HG03039 (cell line): ENCODE data around the gene MBD4.

ENCODE experiments used
- ATAC-seq: cut with Tn5 transposase; IDR thresholded peaks from one replicate; pipeline ENCODE4 v1.9.1; 2021; ENCODE audit warnings: mild to moderate bottlenecking, moderate library complexity; ENCODE audit not compliant: unreplicated experiment

MBD4 gene

DNA sequence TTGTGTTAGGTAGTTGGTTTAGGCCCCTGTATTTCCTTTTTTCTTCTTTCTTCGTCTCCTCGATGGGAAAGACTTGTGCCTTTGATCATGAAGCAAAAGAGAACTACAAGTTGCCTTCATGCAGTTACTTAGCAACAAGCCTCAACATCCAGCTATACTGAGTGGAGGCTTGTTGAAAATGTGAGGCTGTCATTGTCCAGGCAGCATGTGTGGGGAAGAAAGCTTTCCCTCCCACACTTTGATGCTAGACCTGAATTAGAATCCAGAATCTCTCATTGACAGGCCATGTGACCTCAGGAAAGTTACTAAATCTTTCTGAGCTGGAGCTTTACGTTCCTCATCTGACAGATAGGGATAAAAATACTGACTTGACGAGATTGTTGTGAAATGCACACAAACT lies 24.0 kb upstream of the MBD4 start:
- no peak for ATAC-seq

DNA sequence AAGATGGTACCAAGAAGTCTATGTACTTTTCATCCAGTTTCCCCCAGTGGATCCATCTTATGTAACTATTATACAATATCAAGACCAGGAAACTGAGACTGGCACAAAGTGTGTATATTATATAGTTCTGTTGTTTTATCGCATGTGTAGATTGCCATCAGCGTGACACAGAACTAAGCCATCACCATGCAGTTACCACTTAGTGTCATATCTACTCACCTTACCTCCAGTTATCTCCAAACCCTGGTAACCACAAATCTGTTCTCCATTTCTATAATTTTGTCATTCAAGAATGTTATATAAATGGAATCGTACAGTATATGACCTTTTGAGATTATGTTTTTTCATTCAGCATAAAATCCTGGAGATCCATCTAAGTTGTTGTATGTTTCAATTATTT lies 23.3 kb upstream of the MBD4 start:
- ATAC-seq: no peak

DNA sequence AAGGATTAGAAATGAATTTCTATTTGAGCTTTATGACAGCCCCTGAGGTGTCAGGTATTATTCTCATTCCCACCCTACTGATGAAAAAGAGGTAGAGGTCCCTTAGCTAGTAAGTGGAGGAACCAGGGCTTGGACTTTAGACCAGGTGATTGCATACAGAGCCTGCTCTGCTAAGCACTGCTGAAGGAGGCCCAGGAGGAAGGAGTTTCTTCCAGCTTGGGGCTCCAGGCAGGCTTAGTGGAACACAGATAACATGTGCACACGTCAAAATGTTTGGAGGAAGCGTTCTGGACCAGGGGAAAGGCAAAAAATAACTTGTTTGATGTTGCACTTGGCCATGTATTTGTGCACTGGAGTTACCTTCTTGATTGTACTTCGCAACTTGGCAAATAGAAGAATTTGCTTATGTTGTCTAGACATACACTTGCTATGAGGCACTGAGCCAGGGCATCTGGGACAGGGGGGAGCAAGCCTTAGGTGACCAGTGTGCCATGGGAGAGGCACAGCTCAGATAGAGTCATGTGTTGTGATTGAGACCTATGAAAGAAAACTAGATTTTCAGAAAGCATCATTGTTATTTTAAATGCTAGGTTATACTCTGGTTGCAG lies 22.7 kb upstream of the MBD4 start:
- no peak for ATAC-seq

DNA sequence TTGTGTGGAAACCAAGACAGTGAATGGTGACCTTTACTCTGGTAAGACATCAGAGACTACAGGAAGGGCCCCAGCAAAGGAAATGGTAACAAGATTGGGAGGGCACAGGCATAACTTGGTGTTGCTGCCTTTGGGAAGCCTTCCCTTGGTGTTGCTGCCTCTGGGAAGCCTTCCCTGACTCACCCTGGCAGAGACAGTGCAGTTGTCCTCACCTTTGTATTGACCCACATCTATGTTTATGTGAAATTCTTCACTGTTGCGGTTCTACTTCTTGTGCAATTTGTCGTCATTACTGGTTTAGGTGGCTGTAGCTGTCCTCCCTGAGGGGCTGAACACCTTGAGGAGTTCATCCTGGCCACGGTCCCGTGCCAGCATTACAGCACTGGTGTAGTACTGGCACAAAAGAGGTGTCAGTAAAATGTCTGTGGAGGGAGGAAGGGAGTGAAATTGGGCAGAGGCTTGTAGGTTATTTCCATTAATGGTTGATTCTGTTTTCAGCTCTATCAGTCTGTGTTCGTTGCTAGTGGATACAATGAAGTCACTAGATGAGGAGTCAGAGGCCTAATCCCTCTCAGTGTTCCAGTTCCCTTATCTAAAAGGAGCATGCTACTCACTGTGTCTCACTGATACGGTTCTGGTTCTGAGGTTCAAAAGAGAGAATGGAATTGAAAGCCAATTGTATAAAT lies 21.9 kb upstream of the MBD4 start:
- ATAC-seq: no peak

DNA sequence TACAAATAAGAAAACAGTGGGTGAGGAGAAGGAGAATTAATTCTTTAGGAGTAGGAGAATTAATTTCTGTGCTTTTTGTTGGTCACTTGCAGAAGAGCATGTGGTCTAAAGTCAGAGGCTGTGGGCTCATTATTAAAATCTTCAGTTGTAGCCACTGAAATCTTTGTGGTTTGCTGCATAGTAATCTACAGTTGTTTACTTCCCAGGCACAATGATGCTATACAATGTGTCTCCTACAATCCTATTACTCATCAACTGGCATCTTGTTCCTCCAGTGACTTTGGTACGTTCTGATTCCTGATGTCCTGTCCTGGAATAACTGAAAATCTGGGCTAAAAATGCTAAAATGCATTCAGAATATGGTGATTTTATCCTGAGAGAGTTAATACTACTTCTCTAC lies 21.3 kb upstream of the MBD4 start:
- ATAC-seq: no peak

DNA sequence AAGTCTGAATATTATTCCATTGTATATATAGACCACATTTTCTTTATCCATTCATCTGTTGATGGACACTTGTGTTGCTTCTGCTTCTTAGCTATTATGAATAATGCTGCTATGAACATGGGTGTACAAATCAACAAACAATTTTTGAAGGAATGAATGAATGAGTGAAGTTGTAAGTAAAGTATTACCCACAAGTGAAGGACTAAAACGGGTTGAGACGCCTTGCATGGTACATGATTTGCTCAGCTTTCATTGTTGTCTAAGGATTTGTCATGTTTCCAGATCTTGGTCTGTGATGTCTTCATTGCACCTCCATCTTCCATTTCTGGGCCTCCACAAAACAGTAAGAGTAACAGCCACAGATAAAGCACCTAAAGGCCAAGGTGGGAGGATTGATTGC lies 20.8 kb upstream of the MBD4 start:
- no peak for ATAC-seq

DNA sequence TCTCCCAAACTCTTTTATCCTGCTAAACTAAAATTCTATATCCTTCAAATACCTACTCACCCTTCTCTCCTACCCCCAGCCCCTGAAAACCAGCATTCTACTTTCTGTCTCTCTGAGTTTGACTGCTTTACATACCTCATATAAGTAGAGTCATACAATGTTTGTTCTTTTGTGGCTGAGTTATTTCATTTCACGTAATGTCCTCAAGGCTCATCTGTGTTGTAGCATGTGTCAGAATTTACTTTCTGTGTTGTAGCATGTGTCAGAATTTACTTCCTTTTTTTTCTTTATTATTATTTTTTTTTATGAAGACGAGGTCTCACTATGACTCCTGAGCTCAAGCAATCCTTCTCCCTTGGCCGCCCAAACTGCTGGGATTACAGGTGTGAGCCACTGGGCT lies 20.4 kb upstream of the MBD4 start:
- ATAC-seq: no peak

DNA sequence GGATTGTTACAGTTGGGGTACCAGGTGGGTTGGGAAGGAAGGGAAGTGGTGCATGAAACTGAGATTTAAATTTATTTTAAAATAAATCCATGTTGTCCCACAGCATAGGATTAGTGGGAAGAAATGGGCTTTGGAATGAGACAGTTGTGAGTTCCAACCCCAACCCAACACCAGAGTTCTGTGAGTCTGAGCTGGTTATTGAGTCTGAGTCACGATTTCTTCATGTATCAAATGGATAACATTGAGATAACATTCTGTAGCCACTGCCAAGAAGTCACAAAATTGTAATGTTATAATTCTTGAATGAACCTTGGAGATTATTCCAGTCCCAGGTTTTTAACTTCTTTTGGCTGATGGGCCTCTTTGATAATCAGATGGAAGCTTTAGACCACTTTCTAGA lies 14.0 kb upstream of the MBD4 start:
- ATAC-seq: no peak

DNA sequence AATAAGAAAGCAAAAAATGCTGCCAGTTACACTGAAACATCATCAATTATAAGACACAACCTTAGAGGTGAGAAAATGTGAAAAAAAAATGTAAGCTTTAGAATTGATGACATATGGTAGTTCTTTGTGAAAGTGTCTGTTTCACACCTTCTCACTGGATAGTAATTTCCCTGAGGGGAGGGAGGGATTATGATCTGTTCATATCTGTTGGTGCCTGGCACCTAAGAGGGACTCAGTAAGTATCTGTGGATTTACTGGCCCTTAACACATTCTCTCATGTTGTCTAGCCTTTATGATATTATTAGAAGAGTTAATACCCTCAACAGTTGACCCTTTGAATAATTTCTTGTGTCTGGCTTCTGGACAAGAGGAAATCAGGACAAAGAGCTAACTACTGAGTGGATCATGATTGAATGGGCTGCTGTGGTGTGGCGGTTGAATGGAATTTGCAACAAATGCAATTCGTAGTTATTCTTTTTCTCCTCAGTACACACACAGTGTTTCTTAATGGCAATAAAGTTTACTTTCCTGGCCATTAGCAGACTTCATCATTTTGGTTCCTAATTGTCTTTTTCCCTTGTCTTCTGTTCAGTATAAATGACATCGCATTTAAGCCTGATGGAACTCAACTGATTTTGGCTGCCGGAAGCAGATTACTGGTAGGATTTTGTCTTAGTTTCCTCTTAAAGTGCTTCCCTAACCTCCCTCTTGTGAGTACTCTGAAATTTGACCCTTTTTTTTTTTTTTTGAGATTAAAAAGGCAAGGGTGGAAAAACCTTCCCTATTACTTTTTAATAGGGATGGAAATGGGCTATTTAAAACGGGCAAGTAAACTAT lies 9.7 kb upstream of the MBD4 start:
- no peak for ATAC-seq

DNA sequence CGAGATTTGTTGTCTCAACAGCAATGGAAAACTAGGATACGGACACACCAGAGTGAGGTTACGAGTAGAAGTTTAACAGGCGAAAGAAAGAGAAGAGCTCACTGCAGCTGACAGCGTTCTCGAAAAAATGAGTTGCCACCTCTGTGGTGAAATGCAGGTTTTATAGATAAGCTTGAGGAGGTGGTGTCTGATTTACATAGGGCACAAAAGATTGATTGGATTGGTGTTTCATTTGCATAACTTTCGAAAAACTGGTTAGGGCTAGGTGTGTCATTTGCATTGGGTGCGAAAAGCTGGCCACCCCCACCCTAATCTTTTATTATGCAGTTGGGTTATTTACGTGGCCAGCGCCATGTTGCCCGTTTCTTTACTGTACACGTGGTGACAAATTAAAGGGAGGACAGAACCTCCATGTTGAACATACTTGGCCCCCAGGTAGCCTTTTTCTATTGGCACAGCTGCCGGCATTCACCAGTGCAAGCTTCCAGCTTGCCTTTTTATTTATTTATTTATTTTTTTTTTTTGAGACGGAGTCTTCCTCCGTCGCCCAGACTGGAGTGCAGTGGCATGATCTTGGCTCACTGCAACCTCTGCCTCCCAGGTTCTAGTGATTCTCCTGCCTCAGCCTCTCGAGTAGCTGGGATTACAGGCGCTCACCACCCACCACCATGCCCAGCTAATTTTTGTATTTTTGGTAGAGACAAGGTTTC lies 8.6 kb upstream of the MBD4 start:
- ATAC-seq: no peak

DNA sequence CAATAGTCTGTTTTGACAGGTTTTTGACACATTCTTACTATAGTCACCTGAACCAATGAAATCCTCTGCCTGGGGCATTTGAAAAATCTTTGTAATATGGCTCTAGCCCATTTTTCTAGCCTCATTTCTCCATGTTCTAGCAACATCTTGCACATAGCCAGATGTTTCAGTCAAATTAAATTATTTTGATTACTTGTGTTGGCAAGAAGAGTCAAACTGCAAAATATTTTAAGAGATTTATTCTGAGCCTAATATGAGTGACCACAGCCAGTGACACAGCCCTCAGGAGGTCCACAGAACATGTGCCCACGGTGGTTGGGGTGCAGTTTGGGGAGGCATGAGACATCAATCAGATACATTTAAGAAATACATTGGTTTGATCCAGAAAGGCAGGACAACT lies 7.2 kb upstream of the MBD4 start:
- ATAC-seq: no peak

DNA sequence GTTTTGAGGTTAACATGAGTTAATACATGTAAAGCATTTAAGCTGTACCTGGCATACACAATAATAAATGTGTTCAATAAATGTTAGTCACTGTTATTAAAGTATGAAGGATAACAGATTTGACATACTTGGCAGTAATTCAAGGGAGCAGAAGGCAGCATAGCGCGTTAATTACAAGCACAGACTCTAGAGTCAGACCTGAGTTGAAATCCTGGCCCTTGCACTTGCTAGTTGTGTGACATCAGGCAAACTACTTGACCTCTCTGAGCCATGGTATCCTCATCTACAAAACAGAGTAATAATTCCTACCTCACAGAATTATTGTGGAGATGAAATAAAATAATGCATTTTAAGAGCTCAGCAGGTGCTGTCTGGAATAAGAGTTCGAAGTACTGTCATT lies 5.7 kb upstream of the MBD4 start:
- no peak for ATAC-seq

DNA sequence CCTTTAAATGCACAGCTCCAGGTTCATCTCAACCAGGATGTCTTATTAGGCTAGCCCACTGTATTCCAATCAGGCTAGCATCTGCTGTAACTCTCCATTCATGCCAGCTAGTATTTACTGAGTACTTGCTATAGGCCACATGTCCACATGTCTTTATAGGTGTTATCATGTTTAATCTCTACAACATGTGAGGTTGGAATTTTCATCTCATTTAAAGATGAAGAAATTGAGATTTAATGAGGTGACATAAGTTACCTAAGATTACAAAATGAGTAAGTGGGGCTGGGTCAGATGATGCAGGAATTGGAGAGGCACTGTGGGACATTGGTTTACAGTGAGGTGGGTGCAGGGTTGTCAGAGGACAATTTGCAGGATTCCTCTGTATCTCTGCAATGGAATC lies 3.2 kb upstream of the MBD4 start:
- ATAC-seq: no peak

DNA sequence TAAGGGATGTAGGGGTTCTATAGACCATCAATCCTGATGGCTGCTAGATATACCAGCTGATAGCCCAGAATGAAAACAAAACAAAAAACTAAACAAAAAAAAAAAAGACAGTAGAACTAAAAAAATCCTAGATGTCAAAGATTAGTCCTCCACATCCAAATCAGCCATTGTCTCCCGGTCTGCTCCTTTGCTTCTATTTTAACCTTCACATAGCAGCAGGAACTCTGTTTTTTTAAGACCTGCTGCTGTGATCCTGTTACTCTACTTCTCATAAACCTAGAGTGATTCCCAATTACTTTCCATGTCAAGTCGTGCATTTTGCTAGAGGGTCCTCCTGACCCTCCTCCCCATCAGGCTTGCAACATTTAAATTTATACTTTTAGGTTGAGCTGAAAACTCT lies 2.7 kb upstream of the MBD4 start:
- no peak for ATAC-seq

DNA sequence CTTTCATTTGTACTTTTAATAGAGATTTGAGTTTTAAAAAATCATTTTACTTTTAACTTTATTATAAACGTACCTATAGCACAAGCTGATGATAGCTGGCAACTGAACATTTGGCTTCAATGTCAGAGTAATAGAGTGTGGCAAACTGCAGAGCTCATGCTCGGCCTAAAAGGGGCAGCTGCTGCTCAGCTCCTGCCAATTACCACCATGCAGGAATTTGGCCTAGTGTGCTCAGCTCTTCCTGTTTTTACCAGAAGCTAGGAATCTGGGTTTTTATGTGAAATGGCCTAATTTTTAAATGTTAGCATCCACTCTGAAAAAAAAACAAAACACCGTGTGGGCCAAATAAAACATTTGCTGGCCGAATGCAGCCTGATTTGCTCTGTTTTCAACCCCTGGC lies 2.0 kb upstream of the MBD4 start:
- no peak for ATAC-seq

DNA sequence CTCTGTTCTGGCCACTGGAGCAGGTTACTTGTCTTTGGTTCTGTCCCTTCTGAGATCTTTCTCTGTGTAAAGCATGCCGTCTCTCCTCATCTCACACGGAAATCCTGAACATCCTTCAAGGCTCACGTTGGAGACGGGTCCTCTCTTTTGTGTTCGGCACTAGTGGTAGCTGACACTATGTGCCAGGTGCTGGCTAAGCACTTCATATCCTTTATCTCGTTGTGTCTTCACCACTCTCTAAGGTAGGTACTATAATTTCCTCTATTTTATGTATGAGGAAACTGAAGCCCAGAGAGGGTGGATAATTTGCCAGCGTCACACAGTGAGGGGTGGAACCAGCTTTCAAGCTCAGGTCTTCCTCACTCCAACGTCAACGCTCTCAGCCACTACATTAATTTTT lies 1.5 kb upstream of the MBD4 start:
- ATAC-seq: no peak

DNA sequence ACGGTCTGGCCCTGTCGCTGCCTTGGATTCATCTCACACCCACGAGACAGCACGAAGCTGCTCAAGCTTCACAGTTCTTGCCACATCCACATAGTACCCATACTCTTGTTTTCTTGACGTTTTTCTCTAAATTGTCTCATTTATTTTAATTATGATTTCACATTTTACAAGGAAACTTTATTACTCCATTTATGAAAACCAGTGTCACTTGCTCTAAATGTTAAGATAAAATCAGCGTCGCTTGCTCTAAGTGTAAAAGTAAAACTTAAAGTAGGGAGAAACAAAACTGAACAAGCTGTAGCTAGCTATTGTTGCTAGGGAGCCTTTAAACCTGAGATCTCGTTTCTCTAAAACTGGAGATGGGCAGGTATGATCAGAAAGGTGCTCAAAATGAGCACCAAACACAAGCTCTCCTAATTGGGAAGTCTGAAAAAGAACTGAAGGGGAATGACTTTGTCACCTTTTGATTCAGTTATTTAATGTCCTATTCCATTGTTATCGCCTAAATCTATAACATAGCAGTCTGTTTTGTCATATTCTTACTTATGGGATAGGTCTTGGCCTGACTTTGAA lies 956 bp upstream of the MBD4 start:
- no peak for ATAC-seq

DNA sequence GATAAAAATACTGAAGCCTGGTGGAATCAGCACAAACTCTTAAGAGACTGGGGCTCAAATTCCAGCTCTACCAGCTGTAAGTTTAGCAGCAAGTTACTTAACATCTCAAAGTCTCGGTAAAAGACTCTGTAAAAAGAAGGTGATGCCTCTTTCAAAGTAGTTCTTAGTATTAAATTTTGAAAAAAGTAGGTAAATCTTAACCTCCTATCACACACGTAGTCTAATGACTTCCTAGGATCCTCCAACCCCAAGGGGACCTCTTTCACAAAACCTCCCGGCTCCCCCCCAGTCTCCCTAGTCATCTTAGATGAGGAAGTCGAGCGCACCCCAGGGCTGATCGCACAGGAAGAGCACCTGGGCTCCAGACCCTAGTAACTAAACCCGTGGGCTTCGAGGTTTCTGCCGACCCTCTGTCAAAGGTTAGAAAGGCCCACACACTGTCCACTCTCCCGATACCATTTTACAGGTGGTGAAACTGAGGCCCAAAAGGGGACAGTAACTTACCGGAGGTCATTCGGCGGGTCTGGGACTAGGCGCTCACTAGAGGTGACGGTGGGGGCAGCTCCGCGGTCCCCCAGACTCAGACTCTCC lies 427 bp downstream of the MBD4 start:
- ATAC-seq: peak; percentile 4

DNA sequence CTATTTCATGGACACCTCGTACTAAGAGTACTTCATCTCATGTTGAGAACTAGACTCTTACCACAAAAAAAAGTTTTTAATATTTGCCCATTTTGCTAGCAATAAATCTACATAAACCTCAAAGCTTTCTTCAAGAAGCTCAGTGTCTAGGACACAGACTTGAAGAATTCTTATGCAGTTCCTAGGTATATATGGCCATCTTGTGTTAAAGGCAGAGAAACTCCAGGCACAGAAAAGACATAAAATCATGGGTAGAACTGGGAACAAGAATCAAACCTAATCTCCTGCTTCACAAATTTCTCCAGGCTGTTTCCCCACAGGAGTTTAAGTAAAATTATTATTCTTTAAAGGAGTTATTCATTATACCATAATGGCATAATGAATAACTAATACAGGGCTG lies 4.4 kb downstream of the MBD4 start:
- ATAC-seq: no peak

DNA sequence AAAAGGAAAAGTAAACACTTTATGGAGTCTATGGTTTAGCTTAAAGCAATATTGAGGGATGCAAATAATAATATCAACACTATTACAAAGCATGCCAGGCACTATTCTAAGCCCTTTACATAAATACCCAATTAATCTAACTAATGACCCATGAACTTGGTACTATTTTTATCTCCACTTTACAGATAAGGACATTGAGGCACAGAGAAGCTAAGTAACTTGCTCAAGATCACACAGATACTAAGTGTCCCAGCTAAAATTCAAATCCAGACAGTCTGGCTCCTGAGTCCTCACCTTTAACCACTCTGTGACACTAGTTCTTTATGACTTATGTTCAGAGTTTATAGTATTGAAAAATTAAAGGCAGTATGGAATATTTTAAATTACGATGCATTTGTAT lies 5.6 kb downstream of the MBD4 start:
- no peak for ATAC-seq

DNA sequence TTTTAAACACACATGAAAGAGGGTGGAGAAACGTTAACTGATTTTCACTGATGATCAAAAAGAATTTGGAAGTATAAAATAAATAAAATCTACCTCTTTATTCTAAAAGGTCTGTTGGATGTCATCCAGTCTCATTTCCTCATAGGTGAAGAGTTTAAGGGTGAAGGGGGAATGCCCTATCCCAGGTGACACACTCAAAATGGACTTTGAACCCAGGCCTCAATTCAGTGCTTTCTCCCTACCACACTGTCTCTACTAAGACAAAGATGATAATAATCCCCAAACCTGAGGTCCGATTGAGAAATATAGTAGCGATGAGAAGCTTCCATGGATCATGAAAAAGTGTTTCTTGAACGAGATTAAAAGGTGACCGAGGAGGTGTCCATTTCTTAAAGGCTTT lies 6.2 kb downstream of the MBD4 start:
- ATAC-seq: no peak
